ENCODE measurements around the gene ZNF396.

ZNF396 gene

GRCh38 chr18:35387152-35387571 lies 10.0 kb upstream of the ZNF396 start:
- Histone ChIP-seq H3K4me3 (no peak overlapping the region), H3K27ac (no peak overlapping the region)

GRCh38 chr18:35386600-35387100 lies 9.5 kb upstream of the ZNF396 start:
- Histone ChIP-seq H3K4me3 (no peak overlapping the region), H3K27ac (no peak overlapping the region)

- Histone ChIP-seq H3K4me3 (no peak overlapping the region), H3K27ac (no peak overlapping the region)
Observed at GRCh38 chr18:35383136-35383535, 6.0 kb upstream of the ZNF396 start.

GRCh38 chr18:35379421-35379820 lies 2.3 kb upstream of the ZNF396 start:
- H3K27ac ChIP-seq, result no peak overlapping the region
- H3K4me3 ChIP-seq, result no peak overlapping the region

- H3K4me3 ChIP-seq, result no peak overlapping the region
- no peak overlapping the region for H3K27ac ChIP-seq
Observed at GRCh38 chr18:35378574-35378896, 1.4 kb upstream of the ZNF396 start.

GRCh38 chr18:35377875-35378573 lies 887 bp upstream of the ZNF396 start:
- H3K27ac ChIP-seq, result no peak overlapping the region
- H3K4me3 ChIP-seq, result peak overlapping the region in 1 of 7 experiments; percentile 90

GRCh38 chr18:35376393-35376741 lies 770 bp downstream of the ZNF396 start:
- H3K27ac ChIP-seq, result peak overlapping the region in 14 of 21 experiments; percentile 18 to 88 (median 74)

GRCh38 chr18:35374708-35375107 lies 2.4 kb downstream of the ZNF396 start:
- H3K4me3 ChIP-seq, result no peak overlapping the region
- H3K27ac ChIP-seq, result no peak overlapping the region

More at GRCh38 chr18:35376393-35376741, 770 bp downstream of the ZNF396 start:
- H3K4me3 ChIP-seq, result peak overlapping the region; percentile 61 to 94 (median 88)

GRCh38 chr18:35371412-35372195 lies 5.5 kb downstream of the ZNF396 start:
- H3K4me3 ChIP-seq, result no peak overlapping the region
- no peak overlapping the region for H3K27ac ChIP-seq

- Histone ChIP-seq H3K4me3 (no peak overlapping the region), H3K27ac (no peak overlapping the region)
Observed at GRCh38 chr18:35369126-35369525, 8.0 kb downstream of the ZNF396 start.

- Histone ChIP-seq H3K4me3 (no peak overlapping the region), H3K27ac (no peak overlapping the region)
Observed at GRCh38 chr18:35368595-35368994, 8.5 kb downstream of the ZNF396 start.

- H3K4me3 ChIP-seq, result no peak overlapping the region
Observed at GRCh38 chr18:35362531-35362930, 14.6 kb downstream of the ZNF396 start.

GRCh38 chr18:35361570-35362321 lies 15.4 kb downstream of the ZNF396 start:
- Histone ChIP-seq H3K4me3 (no peak overlapping the region), H3K27ac (peak overlapping the region in 4 of 21 experiments; percentile 34 to 72 (median 58))

More at GRCh38 chr18:35362531-35362930, 14.6 kb downstream of the ZNF396 start:
- peak overlapping the region in 2 of 21 experiments; percentile 26 to 30 for H3K27ac ChIP-seq

GRCh38 chr18:35355140-35355618 lies 22.0 kb downstream of the ZNF396 start:
- no peak overlapping the region for H3K4me3 ChIP-seq
- no peak overlapping the region for H3K27ac ChIP-seq

GRCh38 chr18:35352778-35353177 lies 24.4 kb downstream of the ZNF396 start:
- H3K27ac ChIP-seq, result no peak overlapping the region
- no peak overlapping the region for H3K4me3 ChIP-seq

- Histone ChIP-seq H3K27ac (no peak overlapping the region), H3K4me3 (no peak overlapping the region)
Observed at GRCh38 chr18:35352283-35352682, 24.9 kb downstream of the ZNF396 start.

GRCh38 chr18:35348001-35348400 lies 29.1 kb downstream of the ZNF396 start:
- H3K4me3 ChIP-seq, result no peak overlapping the region
- H3K27ac ChIP-seq, result no peak overlapping the region

- Histone ChIP-seq H3K27ac (peak overlapping the region in 2 of 21 experiments; percentile 26 to 100), H3K4me3 (no peak overlapping the region)
Observed at GRCh38 chr18:35345950-35346349, 31.2 kb downstream of the ZNF396 start.

GRCh38 chr18:35345460-35345921 lies 31.6 kb downstream of the ZNF396 start:
- Histone ChIP-seq H3K27ac (peak overlapping the region in 4 of 21 experiments; percentile 26 to 100 (median 100)), H3K4me3 (no peak overlapping the region)

Data from skin epidermis (tissue), 12 donors.